OCI-LY3 (cell line): ENCODE data around the gene TNKS1BP1.

Source experiments
- H2AFZ ChIP-seq: fragments of 200-600, 300-600 bp; shearing (Covaris generic); 2 replicates; pipeline ENCODE4 v1.6.0; 2014; ENCODE audit warnings: antibody characterized with exemption, low read depth, low read length
- H3K27ac ChIP-seq: fragments of 200-600, 300-600 bp; sonication (generic); 2 replicates; pipeline ENCODE4 v1.5.1; 2014; ENCODE audit warnings: mild to moderate bottlenecking, low read length, moderate library complexity, mixed read lengths
- H3K27me3 ChIP-seq: fragments of 200-600, 300-600 bp; sonication (generic); 2 replicates; pipeline ENCODE4 v1.6.1; 2014; ENCODE audit warnings: low read depth, low read length, mixed read lengths
- H3K36me3 ChIP-seq: fragments of 200-600, 300-600 bp; sonication (generic); replicated peaks from 2 replicates; pipeline ENCODE3; 2014; ENCODE audit warnings: low read depth, low read length, mixed read lengths
- H3K4me1 ChIP-seq: fragments of 300-600, 200-600 bp; sonication (generic); 2 replicates; pipeline ENCODE4 v1.6.1; 2014; ENCODE audit warnings: low read length, mixed read lengths
- H3K4me2 ChIP-seq: fragments of 200-600, 300-600 bp; sonication (generic); 2 replicates; pipeline ENCODE4 v1.6.1; 2014; ENCODE audit warnings: low read length, mixed read lengths
- H3K4me3 ChIP-seq: fragments of 300-600, 200-600 bp; sonication (generic); 2 replicates; pipeline ENCODE4 v1.5.1; 2014; ENCODE audit warnings: antibody characterized with exemption, mild to moderate bottlenecking, low read length, moderate library complexity
- H3K79me2 ChIP-seq: fragments of 300-600, 200-600 bp; shearing (Covaris generic); 2 replicates; pipeline ENCODE4 v1.6.1; 2014; ENCODE audit warnings: mild to moderate bottlenecking, low read length, mixed read lengths
- H3K9ac ChIP-seq: fragments of 300-600, 200-600 bp; shearing (Covaris generic); 2 replicates; pipeline ENCODE4 v1.6.0; 2014; ENCODE audit warnings: mild to moderate bottlenecking, low read length, moderate library complexity
- H3K9me3 ChIP-seq: fragments of 200-600, 300-600 bp; shearing (Covaris generic); 2 replicates; pipeline ENCODE4 v1.6.1; 2014; ENCODE audit warnings: low read length, mixed read lengths; ENCODE audit not compliant: insufficient read depth
- H4K20me1 ChIP-seq: fragments of 200-600, 300-600 bp; sonication (generic); 2 replicates; pipeline ENCODE4 v1.6.1; 2016; ENCODE audit warnings: low read length, mixed read lengths; ENCODE audit not compliant: insufficient read depth
- EZH2phosphoT487 ChIP-seq: fragments of 200-600 bp; shearing (Covaris generic); IDR thresholded peaks from 2 replicates; pipeline ENCODE4 v1.6.1; 2018; ENCODE audit warnings: antibody characterized with exemption, mixed run types, low read depth
- TF ChIP-seq, protein P1 (sequence below): fragments of 200-600, 300-600 bp; sonication (generic); IDR thresholded peaks from 2 replicates; pipeline ENCODE4 v1.5.1; 2014; ENCODE audit warnings: antibody characterized with exemption, low read length, low read depth

The TNKS1BP1 gene

DNA sequence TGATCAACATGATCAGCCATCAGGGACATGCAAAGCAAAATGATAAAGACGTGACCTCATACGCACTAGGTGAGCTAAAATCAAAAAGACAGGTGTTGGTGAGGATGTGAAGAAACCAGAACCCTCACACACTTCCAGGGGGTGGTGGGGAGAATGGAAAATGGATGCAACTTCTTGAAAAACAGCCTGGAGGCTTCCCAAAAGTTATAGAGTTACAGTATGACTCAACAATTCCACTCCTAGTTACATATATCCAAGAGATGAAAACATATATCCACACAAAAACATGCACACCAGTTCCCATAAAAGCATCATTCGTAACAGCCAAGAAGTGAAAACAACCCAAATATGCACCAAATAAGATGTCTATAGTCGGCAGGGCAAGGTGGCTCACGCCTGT lies 45.6 kb downstream of the TNKS1BP1 start:
- H3K9me3 ChIP-seq: no peaks in the 10 kb centered on the region
- no peak overlapping the region for H2AFZ ChIP-seq
- no peaks in the 10 kb centered on the region for H3K79me2 ChIP-seq
- H3K9ac ChIP-seq: no peak overlapping the region
- H3K27ac ChIP-seq: no peak overlapping the region
- H3K36me3 ChIP-seq: no peaks in the 10 kb centered on the region
- H3K4me2 ChIP-seq: no peak overlapping the region
- peaks cover 21% of the 10 kb centered on the region; the same call in 1 of the 2 replicates for H3K27me3 ChIP-seq
- H3K4me3 ChIP-seq: no peak overlapping the region
- H4K20me1 ChIP-seq: no peaks in the 10 kb centered on the region
- no peak for TF ChIP-seq EZH2phosphoT487
- TF ChIP-seq, protein P1, sequence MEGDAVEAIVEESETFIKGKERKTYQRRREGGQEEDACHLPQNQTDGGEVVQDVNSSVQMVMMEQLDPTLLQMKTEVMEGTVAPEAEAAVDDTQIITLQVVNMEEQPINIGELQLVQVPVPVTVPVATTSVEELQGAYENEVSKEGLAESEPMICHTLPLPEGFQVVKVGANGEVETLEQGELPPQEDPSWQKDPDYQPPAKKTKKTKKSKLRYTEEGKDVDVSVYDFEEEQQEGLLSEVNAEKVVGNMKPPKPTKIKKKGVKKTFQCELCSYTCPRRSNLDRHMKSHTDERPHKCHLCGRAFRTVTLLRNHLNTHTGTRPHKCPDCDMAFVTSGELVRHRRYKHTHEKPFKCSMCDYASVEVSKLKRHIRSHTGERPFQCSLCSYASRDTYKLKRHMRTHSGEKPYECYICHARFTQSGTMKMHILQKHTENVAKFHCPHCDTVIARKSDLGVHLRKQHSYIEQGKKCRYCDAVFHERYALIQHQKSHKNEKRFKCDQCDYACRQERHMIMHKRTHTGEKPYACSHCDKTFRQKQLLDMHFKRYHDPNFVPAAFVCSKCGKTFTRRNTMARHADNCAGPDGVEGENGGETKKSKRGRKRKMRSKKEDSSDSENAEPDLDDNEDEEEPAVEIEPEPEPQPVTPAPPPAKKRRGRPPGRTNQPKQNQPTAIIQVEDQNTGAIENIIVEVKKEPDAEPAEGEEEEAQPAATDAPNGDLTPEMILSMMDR: no peak
- peaks cover 4% of the 10 kb centered on the region; the same call in 1 of the 2 replicates for H3K4me1 ChIP-seq

DNA sequence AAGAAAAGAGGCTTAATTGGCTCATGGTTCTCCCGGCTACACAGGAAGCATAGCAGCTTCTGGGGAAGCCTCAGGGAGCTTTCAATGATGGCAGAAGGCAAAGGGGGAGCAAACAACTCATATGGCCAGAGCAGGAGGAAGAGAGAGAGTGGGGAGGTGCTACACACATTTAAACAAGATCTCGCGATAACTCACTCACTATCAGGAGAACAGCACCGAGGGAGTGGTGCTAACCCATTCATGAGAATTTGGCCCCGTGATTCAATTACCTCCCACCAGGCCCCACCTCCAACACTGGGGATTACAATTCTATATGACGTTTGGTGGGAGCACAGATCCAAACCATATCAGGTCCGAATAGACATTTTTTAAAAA lies 46.0 kb downstream of the TNKS1BP1 start:
- Histone ChIP-seq H3K4me2 (no peak overlapping the region), H3K27me3 (peaks cover 21% of the 10 kb centered on the region; the same call in 1 of the 2 replicates), H4K20me1 (no peaks in the 10 kb centered on the region), H3K4me1 (peaks cover 4% of the 10 kb centered on the region; the same call in 1 of the 2 replicates), H3K79me2 (no peaks in the 10 kb centered on the region), H3K9ac (no peak overlapping the region), H3K27ac (no peak overlapping the region), H3K36me3 (no peaks in the 10 kb centered on the region), H2AFZ (no peak overlapping the region), H3K4me3 (no peak overlapping the region), H3K9me3 (no peaks in the 10 kb centered on the region)
- TF ChIP-seq EZH2phosphoT487: no peak
- TF ChIP-seq, protein P1: no peak

DNA sequence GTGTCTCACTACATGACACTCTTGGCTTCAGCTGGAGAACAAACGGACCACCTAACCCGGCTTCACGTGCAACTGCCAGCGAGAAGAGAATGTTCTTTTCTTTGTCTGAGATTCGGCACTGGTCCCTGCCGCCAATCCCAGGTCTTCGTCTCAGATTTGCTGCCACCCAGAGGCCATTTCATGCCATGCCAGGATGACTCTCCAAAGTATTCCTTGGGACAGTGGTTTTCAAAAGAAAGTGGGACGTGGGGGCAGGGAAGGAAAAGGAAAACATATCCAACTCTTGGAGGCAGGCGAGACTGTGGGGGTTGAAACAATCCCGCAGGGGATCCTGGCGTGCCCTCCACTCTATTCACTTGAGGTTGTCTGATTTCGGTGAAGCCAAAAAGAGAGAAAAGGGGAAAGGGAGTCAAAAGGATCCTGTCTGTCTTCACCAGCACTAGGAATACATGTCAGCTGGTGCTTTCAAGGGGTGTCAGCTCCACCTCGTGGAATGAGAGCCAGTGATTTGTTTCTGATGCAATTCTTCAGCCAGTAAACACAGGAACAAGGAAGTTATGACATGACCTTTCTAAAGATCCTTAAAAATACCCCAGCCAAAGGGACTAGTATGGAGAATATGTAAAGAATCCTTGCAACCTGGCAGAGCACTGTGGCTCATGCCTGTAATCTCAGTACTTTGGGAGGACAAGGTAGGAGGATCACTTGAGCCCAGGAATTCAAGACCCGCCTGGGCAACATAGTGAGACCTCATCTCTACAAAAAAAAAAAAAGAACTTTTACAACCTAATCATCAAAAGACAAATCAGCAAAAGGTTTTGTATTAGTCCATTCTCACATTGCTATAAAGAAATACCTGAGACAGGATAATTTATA lies 46.7 kb downstream of the TNKS1BP1 start:
- Histone ChIP-seq H4K20me1 (no peaks in the 10 kb centered on the region), H3K27ac (no peak overlapping the region), H3K27me3 (peaks cover 21% of the 10 kb centered on the region; the same call in 1 of the 2 replicates), H3K4me1 (peaks cover 4% of the 10 kb centered on the region; the same call in 1 of the 2 replicates), H3K9me3 (no peaks in the 10 kb centered on the region), H3K36me3 (no peaks in the 10 kb centered on the region), H3K4me2 (peak overlapping the region; percentile 67), H3K79me2 (no peaks in the 10 kb centered on the region), H3K4me3 (peak overlapping the region; percentile 52), H2AFZ (peak overlapping the region; percentile 89), H3K9ac (no peak overlapping the region)
- TF ChIP-seq EZH2phosphoT487: no peak
- TF ChIP-seq, protein P1: peak; percentile 97

DNA sequence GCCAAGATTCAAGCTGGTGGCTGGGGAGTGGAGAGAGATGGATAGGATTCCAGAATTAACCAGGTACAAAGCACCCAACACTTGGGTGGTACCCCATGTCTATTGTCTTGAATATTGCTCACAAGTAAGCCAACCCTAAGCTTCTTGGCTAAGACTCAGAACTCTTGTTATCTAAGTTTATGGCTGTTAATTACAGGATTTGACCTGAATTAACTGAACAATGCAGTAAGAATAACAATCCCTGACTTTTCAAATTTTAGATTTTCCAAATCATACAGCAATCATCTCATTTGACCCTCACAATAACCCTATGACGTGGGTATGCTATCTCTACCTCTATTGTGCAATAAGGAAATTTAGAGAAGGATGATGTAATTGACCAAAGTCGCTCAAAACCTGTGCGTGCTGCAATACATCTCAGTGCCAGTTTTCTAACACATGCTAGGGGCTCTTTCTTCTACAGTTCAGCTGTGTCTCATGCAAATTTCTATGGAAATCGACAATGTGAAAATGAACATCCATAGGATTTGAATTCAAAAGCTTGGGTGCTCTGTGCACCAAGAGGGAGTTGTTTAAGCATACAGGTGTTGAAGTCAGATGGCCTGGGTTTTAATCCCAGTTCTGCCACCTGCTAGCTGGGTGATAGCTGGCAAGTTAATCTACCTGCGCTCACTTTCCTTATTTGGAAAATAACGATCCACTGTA lies 47.6 kb downstream of the TNKS1BP1 start:
- Histone ChIP-seq H2AFZ (peak overlapping the region; percentile 89; the same call in 1 of the 2 replicates), H3K9ac (no peak overlapping the region)

More for the DNA sequence above, 47.6 kb downstream of the TNKS1BP1 start:
- peaks cover 21% of the 10 kb centered on the region; the same call in 1 of the 2 replicates for H3K27me3 ChIP-seq
- peaks cover 4% of the 10 kb centered on the region; the same call in 1 of the 2 replicates for H3K4me1 ChIP-seq
- TF ChIP-seq EZH2phosphoT487: no peak
- TF ChIP-seq, protein P1: no peak
- H3K9me3 ChIP-seq: no peaks in the 10 kb centered on the region
- no peaks in the 10 kb centered on the region for H3K36me3 ChIP-seq
- no peak overlapping the region for H3K27ac ChIP-seq
- H3K79me2 ChIP-seq: no peaks in the 10 kb centered on the region
- peak overlapping the region; percentile 67 for H3K4me2 ChIP-seq
- H4K20me1 ChIP-seq: no peaks in the 10 kb centered on the region
- H3K4me3 ChIP-seq: peak overlapping the region; percentile 52
